H1 (cell line): Measurements from ENCODE around the gene AKT1. TPM values are rescaled to one million over a fixed set of nuclear protein-coding genes. Genes with fewer than 3 reads are reported as not detected.
"Not testable (repeated sequence)": the region's sequence is repeated elsewhere in the genome, so short reads cannot be mapped to it uniquely, and the experiment has no call there.

Experiments used
- CTCF ChIA-PET: fragments of 300-600 bp; sonication (Branson Sonifier 250); formaldehyde crosslinking; loops from one replicate; lab custom pipeline; 2021; ENCODE audit not compliant: partially characterized antibody; lab: Charles Lee
- POLR2A ChIA-PET: fragments of 300-600 bp; sonication (Branson Sonifier 250); formaldehyde crosslinking; loops from one replicate; lab custom pipeline; 2021; ENCODE audit warnings: inconsistent platforms; ENCODE audit not compliant: partially characterized antibody; lab: Charles Lee
- DNase-seq, 2 experiments: peaks; one replicate each; pipeline versions ENCODE4 v3.0.0 to v3.0.0-alpha.2; 2010 to 2022; ENCODE audit warnings: low spot score in 2 of 2, low read depth in 1 of 2, mixed read lengths in 1 of 2
- FAIRE-seq: peaks from 2 replicates; lab custom pipeline; 2011; peaks lifted over from hg19 to GRCh38; lab: Jason Lieb, UNC
- H2AFZ ChIP-seq: 2 replicates; pipeline ENCODE4 v1.8.1; 2012; ENCODE audit warnings: low read length, inconsistent platforms
- H2AK5ac ChIP-seq: 2 replicates; pipeline ENCODE4 v1.6.1; 2013; ENCODE audit warnings: low read depth, low read length
- H2BK120ac ChIP-seq: replicated peaks from 2 replicates; pipeline ENCODE3; 2013; ENCODE audit warnings: low read depth, low read length, inconsistent platforms
- H2BK12ac ChIP-seq: 2 replicates; pipeline ENCODE4 v1.6.1; 2013; ENCODE audit warnings: low read depth, low read length
- H2BK15ac ChIP-seq: 2 replicates; pipeline ENCODE4 v1.6.1; 2013; ENCODE audit warnings: low read length
- H2BK20ac ChIP-seq: 2 replicates; pipeline ENCODE4 v1.6.1; 2013; ENCODE audit warnings: low read length
- H2BK5ac ChIP-seq: 2 replicates; pipeline ENCODE4 v1.6.1; 2013; ENCODE audit warnings: low read depth, low read length
- H3K14ac ChIP-seq: 2 replicates; pipeline ENCODE4 v1.6.1; 2013; ENCODE audit warnings: inconsistent platforms; ENCODE audit not compliant: insufficient read length
- H3K18ac ChIP-seq: 2 replicates; pipeline ENCODE4 v1.6.1; 2013; ENCODE audit warnings: low read length; ENCODE audit errors: extremely low read depth
- H3K23ac ChIP-seq: 2 replicates; pipeline ENCODE4 v1.6.1; 2013; ENCODE audit warnings: inconsistent platforms; ENCODE audit not compliant: insufficient read length
- H3K23me2 ChIP-seq: 2 replicates; pipeline ENCODE4 v1.6.1; 2013; ENCODE audit warnings: low read depth, low read length
- H3K27ac ChIP-seq: 2 replicates; pipeline ENCODE4 v1.6.1; 2011; ENCODE audit warnings: low read depth, low read length, inconsistent platforms
- H3K27me3 ChIP-seq, 4 experiments: replicated peaks in 1 of 4; 1 replicate in 1 of 4; 2 replicates in 3 of 4; pipeline versions ENCODE4 v1.6.1 to v1.8.1; 2011 to 2013; ENCODE audit warnings: low read length in 3 of 4, mild to moderate bottlenecking in 3 of 4, inconsistent platforms in 2 of 4, mixed read lengths in 2 of 4, moderate library complexity in 1 of 4; ENCODE audit not compliant: control insufficient read depth in 3 of 4, insufficient read depth in 3 of 4; ENCODE audit errors: extremely low read depth in 1 of 4
- H3K36me3 ChIP-seq, 4 experiments: 2 replicates each; pipeline versions ENCODE4 v1.6.1 to v1.8.1; 2011 to 2013; ENCODE audit warnings: mild to moderate bottlenecking in 4 of 4, low read length in 3 of 4, moderate library complexity in 2 of 4, control low read depth in 1 of 4, inconsistent platforms in 1 of 4; ENCODE audit not compliant: insufficient read depth in 4 of 4, control insufficient read depth in 2 of 4
- H3K4ac ChIP-seq: replicated peaks from 2 replicates; pipeline ENCODE3; 2013; ENCODE audit warnings: low read length, low read depth, mixed read lengths, inconsistent platforms; ENCODE audit not compliant: insufficient read length
- H3K4me1 ChIP-seq, 4 experiments: replicated peaks in 1 of 4; 1 replicate in 1 of 4; 2 replicates in 3 of 4; pipeline versions ENCODE4 v1.6.1 to v1.8.1; 2011 to 2013; ENCODE audit warnings: low read length in 3 of 4, inconsistent platforms in 2 of 4, mixed read lengths in 1 of 4; ENCODE audit not compliant: insufficient read depth in 4 of 4, control insufficient read depth in 3 of 4
- H3K4me2 ChIP-seq, 2 experiments: 2 replicates each; pipeline versions ENCODE4 v1.6.1 to v1.8.1; 2011 to 2013; ENCODE audit warnings: low read depth in 2 of 2, low read length in 2 of 2, control low read depth in 1 of 2, inconsistent platforms in 1 of 2, mild to moderate bottlenecking in 1 of 2; ENCODE audit not compliant: insufficient read depth in 1 of 2
- H3K4me3 ChIP-seq, 4 experiments: fragments of 200-600, 300-600 bp in 1 of 4; sonication (generic), shearing (Covaris generic), sonication (Bioruptor Twin) in 1 of 4; 2 replicates each; pipeline versions ENCODE4 v1.5.1 to v1.8.1; 2011 to 2016; ENCODE audit warnings: low read length in 4 of 4, low read depth in 3 of 4, control low read depth in 2 of 4, inconsistent platforms in 2 of 4, mild to moderate bottlenecking in 2 of 4, mixed read lengths in 1 of 4, moderate library complexity in 1 of 4; ENCODE audit not compliant: insufficient read depth in 2 of 4; ENCODE audit errors: extremely low read depth in 1 of 4
- H3K56ac ChIP-seq: replicated peaks from 2 replicates; pipeline ENCODE3; 2013; ENCODE audit warnings: low read depth, mild to moderate bottlenecking, mixed read lengths, low read length, inconsistent platforms; ENCODE audit not compliant: insufficient read length
- H3K79me1 ChIP-seq: 2 replicates; pipeline ENCODE4 v1.6.1; 2013; ENCODE audit warnings: low read depth, low read length, control low read depth
- H3K79me2 ChIP-seq, 2 experiments: 2 replicates each; pipeline versions ENCODE4 v1.6.1 to v1.8.1; 2012 to 2013; ENCODE audit warnings: low read length in 2 of 2, mild to moderate bottlenecking in 2 of 2, inconsistent platforms in 1 of 2; ENCODE audit not compliant: insufficient read depth in 2 of 2, control insufficient read depth in 1 of 2
- H3K9ac ChIP-seq, 4 experiments: replicated peaks in 1 of 4; 1 replicate in 1 of 4; 2 replicates in 3 of 4; pipeline versions ENCODE4 v1.6.1 to v1.8.1; 2011 to 2013; ENCODE audit warnings: low read depth in 3 of 4, low read length in 3 of 4, control low read depth in 2 of 4, mild to moderate bottlenecking in 2 of 4, moderate library complexity in 2 of 4, inconsistent platforms in 1 of 4; ENCODE audit errors: extremely low read depth in 1 of 4
- H3K9me3 ChIP-seq, 2 experiments: 2 replicates each; pipeline versions ENCODE4 v1.6.1 to v1.8.1; 2012 to 2013; ENCODE audit warnings: mild to moderate bottlenecking in 2 of 2, moderate library complexity in 2 of 2, control low read depth in 1 of 2, inconsistent platforms in 1 of 2, low read depth in 1 of 2, low read length in 1 of 2, mixed read lengths in 1 of 2; ENCODE audit not compliant: insufficient read depth in 2 of 2
- H4K20me1 ChIP-seq, 2 experiments: replicated peaks in 1 of 2; 2 replicates each; pipeline versions ENCODE3 to v1.8.1; 2011 to 2013; ENCODE audit warnings: inconsistent platforms in 2 of 2, low read length in 2 of 2, mild to moderate bottlenecking in 1 of 2; ENCODE audit not compliant: insufficient read depth in 2 of 2, control insufficient read depth in 1 of 2
- H4K5ac ChIP-seq: 2 replicates; pipeline ENCODE4 v1.6.1; 2013; ENCODE audit warnings: low read length, low read depth, mixed read lengths, inconsistent platforms; ENCODE audit not compliant: insufficient read length
- H4K8ac ChIP-seq: 2 replicates; pipeline ENCODE4 v1.8.0; 2013; ENCODE audit warnings: mild to moderate bottlenecking, moderate library complexity, low read length, inconsistent platforms; ENCODE audit not compliant: insufficient read depth; ENCODE audit errors: extremely low read depth
- H4K91ac ChIP-seq: replicated peaks from 2 replicates; pipeline ENCODE3; 2013; ENCODE audit warnings: low read length, mixed read lengths, inconsistent platforms; ENCODE audit not compliant: insufficient read length
- WGBS, 2 experiments: shearing (Covaris generic) in 1 of 2; methylation state at CpG; one replicate each; pipeline versions ENCODE4 v1.1.6 to v1.1.7; 2013 to 2015; ENCODE audit warnings: low lambda C conversion rate in 2 of 2, mixed read lengths in 2 of 2, inconsistent platforms in 1 of 2, low coverage in 1 of 2, missing lambda C conversion rate in 1 of 2; ENCODE audit not compliant: insufficient replicate concordance in 2 of 2, insufficient coverage in 1 of 2, insufficient read length in 1 of 2; ENCODE audit errors: extremely low coverage in 1 of 2, missing lambda C conversion rate in 1 of 2; 5-methylcytosine and 5-hydroxymethylcytosine counted together
- polyA plus RNA-seq, 7 experiments: library from polyadenylated mRNA; depleted of rRNA in 3 of 7; stranded (reverse) in 5 of 7; unstranded in 2 of 7; fragments of >200 nt in 5 of 7; fragments of 200-250 nt in 2 of 7; gene quantifications; 1 replicate in 5 of 7; 2 replicates in 1 of 7; 4 replicates in 1 of 7; pipeline versions ENCODE4 v1.2.1 to v1.2.3, GENCODE V29; 2011 to 2013; ENCODE audit warnings: missing spikeins in 2 of 7, mixed read lengths in 2 of 7
- total RNA-seq: library from RNA; stranded (reverse); fragmentation: NEBNext Ultra II Directional; extraction: Animal tissue kit (Norgen Biotek cat#: 25700); gene quantifications from 2 replicates; pipeline ENCODE4 v1.2.1, GENCODE V29; 2021

Gene AKT1
- total and polyA plus RNA-seq, 2 of the 8 experiments (the other 6 are each of a cell fraction or from before 2014, with no cell fraction given): 68.1 to 71.5 TPM

DNA sequence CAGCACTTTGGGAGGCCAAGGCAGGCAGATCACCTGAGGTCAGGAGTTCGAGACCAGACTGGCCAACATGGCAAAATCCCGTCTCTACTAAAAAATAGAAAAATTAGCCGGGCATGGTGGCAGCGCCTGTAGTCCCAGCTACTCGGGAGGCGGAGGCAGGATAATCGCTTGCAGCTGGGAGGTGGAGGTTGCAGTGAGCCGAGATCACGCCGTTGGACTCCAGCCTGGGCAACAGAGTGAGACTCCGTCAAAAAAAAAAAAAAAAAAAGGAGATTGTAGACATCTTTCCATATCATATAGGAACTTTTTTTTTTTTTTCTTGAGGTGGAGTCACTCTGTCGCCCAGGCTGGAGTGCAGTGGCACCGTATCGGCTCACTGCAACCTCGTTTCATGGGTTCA lies 19.2 kb upstream of the AKT1 start:
- H3K23me2 ChIP-seq, H3K9me3 ChIP-seq, H2BK5ac ChIP-seq, H2AFZ ChIP-seq, H3K79me1 ChIP-seq, FAIRE-seq, H3K27ac ChIP-seq, H2BK12ac ChIP-seq, H3K27me3 ChIP-seq, H2BK120ac ChIP-seq, H3K4ac ChIP-seq, H4K91ac ChIP-seq, H3K18ac ChIP-seq, H3K79me2 ChIP-seq, H3K36me3 ChIP-seq, H4K5ac ChIP-seq, H3K4me1 ChIP-seq, H2BK15ac ChIP-seq, H3K14ac ChIP-seq, H4K20me1 ChIP-seq, DNase-seq, H2AK5ac ChIP-seq, H3K23ac ChIP-seq, H4K8ac ChIP-seq, H3K56ac ChIP-seq, H2BK20ac ChIP-seq, POLR2A ChIA-PET, H3K9ac ChIP-seq: not testable (repeated sequence)
- Histone ChIP-seq H3K4me3 (peak overlapping the region in 2 of 4 experiments; percentile 86 to 87; a peak in 3 of 8 replicates), H3K4me2 (peak overlapping the region; percentile 79 to 98; a peak in 2 of 4 replicates)
- 93% methylated on average over 12 of the region's 15 CpGs; no CpG with 5 or more reads in 1 of the 2 experiments for whole genome bisulfite sequencing, 2 experiments
- CTCF ChIA-PET: interaction anchor here (0.7 to 1.8 kb wide), 3 partner anchors 53 to 244 kb away, joined by 3 to 4 read pairs (median 4); no protein-coding TSS in a partner anchor
